Smooth muscle cell of the coronary artery (primary cell): ENCODE data around the gene L1CAM. TPM values are rescaled to one million over a fixed set of nuclear protein-coding genes. Genes with fewer than 3 reads are reported as not detected.

Experiments
- total RNA-seq: library from RNA; depleted of rRNA; stranded (reverse); fragments of >200 nt; gene quantifications from 2 replicates; pipeline ENCODE4 v1.2.3, GENCODE V29; 2014; ENCODE audit warnings: low replicate concordance

Gene L1CAM, protein sequence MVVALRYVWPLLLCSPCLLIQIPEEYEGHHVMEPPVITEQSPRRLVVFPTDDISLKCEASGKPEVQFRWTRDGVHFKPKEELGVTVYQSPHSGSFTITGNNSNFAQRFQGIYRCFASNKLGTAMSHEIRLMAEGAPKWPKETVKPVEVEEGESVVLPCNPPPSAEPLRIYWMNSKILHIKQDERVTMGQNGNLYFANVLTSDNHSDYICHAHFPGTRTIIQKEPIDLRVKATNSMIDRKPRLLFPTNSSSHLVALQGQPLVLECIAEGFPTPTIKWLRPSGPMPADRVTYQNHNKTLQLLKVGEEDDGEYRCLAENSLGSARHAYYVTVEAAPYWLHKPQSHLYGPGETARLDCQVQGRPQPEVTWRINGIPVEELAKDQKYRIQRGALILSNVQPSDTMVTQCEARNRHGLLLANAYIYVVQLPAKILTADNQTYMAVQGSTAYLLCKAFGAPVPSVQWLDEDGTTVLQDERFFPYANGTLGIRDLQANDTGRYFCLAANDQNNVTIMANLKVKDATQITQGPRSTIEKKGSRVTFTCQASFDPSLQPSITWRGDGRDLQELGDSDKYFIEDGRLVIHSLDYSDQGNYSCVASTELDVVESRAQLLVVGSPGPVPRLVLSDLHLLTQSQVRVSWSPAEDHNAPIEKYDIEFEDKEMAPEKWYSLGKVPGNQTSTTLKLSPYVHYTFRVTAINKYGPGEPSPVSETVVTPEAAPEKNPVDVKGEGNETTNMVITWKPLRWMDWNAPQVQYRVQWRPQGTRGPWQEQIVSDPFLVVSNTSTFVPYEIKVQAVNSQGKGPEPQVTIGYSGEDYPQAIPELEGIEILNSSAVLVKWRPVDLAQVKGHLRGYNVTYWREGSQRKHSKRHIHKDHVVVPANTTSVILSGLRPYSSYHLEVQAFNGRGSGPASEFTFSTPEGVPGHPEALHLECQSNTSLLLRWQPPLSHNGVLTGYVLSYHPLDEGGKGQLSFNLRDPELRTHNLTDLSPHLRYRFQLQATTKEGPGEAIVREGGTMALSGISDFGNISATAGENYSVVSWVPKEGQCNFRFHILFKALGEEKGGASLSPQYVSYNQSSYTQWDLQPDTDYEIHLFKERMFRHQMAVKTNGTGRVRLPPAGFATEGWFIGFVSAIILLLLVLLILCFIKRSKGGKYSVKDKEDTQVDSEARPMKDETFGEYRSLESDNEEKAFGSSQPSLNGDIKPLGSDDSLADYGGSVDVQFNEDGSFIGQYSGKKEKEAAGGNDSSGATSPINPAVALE
- 0.08 and 0.23 TPM in 2 replicates for total RNA-seq

DNA sequence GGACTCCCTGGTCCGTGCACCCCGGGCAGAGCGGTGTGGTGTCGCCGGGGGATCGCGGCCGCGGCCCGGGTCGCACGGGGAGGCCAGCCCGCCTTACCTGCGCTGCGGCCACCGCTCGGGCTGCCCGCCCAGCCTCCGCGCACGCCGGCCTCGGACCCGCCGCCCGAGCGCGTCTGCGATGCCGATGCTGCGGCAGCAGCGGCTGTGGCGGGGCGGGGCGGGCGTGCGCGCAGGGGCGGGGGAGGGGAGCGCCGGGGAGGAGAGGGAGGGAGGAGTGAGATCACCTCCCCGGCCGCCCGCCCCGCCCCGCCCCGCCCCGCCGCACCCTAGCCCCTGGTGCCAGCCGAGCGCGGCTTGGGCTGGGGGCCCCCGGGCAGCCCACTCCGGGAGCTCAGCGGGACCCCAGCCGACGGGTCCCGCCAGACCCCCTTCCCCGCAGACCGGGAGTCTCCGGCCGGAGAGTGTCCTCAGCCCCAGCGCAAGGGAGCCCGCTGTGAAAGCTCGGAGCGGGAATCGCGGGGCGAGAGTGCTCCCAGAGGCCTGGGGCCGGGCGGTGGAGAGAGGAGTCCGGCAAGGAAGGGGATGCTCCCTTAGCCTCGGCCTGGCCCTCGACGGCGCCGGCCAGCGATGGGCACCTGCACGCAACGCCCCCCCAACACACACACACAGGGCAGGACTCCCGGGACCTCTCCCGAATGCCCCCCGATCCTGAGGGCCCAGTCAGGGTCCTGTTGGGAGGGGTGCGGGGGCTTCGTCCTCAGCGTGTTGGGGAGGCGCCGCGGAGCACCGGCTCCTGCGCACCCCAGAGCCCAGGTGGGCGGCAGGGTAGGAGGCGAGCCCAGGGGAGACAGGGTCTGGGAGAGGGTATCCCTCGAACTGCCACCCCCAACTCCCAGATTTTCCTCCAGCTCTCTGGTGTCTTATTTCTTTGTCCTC lies at the start of gene L1CAM:
TSS of gene L1CAM (minus strand) at position 206 of the 936 bp plus-strand sequence. CDS start 10,337 bp downstream, outside the sequence.

GRCh38 chrX:153934762-153935325 lies 48.9 kb upstream of the L1CAM start, which contains the start of gene NAA10:
NAA10 (minus strand) TSS chrX:153935037; CDS start chrX:153934904, 133 bp downstream.

GRCh38 chrX:153925739-153926551 lies 40.0 kb upstream of the L1CAM start, which contains the start of gene ARHGAP4:
ARHGAP4 (minus strand) TSS chrX:153926264; CDS start chrX:153926202, 62 bp downstream.

DNA sequence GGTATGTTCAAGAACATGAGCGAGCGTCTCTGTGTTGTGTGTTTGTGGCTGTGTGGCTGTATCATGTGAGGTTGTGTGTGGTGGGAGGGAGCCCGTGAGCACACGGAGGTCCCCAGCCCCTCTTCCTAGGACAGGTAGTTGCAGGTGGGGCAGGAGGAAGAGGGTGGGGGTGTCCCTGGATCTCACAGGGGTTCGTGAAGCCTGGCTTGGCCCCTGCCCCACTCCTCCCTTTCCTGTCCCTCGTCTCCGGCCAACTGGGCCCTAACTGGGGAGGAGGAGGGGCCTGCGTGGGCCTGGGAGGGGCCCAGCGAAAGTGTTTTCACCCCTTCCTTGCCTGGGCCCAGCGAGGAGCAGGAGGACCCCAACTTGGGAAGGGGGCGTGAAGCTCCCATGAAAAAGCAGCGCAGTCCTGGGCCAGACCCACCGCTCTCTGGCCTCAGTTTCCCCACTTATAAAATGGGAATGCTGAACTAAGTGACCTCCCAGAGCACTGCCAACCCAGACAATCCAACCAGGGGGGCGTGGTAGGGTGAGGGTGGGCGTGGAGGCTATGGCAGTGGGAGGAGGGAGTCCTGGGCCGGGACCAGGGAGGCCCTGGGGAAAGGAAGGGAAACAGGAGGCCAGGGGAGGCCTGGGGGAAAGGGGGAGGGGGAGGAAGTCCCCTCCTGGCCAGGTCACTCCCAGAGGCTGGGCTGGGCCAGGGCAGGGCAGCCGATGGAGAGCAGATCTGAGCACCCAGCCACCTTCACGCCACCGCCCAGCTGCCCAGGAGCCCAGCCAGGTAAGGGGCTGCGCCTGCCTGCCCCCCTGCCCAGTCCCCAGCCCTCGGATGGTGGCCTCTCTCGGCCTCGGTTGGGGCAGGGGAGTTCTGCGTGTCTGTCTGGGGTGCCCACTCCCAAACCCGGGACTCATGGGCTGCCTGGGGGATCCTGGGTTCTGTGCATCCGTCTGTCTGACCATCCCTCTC lies 18.3 kb upstream of the L1CAM start, which contains the start of gene AVPR2:
TSS of gene AVPR2 (plus strand) at position 683 of the 967 bp plus-strand sequence. CDS start 473 bp downstream, outside the sequence.

GRCh38 chrX:153829799-153830639 lies 56.0 kb downstream of the L1CAM start, which contains the start of gene PDZD4:
PDZD4 (minus strand) TSS chrX:153830544; CDS start chrX:153830298, 246 bp downstream.

Other genes with a start within 250 kb of the L1CAM start
- not detected in 2 replicates for gene DUSP9, start 239.0 kb downstream of the L1CAM start, total RNA-seq
- 0.30 and 0.47 TPM in 2 replicates for gene PNCK, start 212.4 kb downstream of the L1CAM start, total RNA-seq
- gene SLC6A8, start 198.2 kb downstream of the L1CAM start, total RNA-seq = 10.8 TPM in 2 replicates
- 152 and 188 TPM in 2 replicates for gene BCAP31, start 161.8 kb downstream of the L1CAM start, total RNA-seq
- 8.4 and 13.5 TPM in 2 replicates for gene ABCD1, start 161.3 kb downstream of the L1CAM start, total RNA-seq
- gene PLXNB3, start 121.9 kb downstream of the L1CAM start, total RNA-seq = 2.5 and 4.1 TPM in 2 replicates
- under 0.01 and 0.30 TPM in 2 replicates for gene SRPK3, start 105.1 kb downstream of the L1CAM start, total RNA-seq
- gene IDH3G, start 91.8 kb downstream of the L1CAM start, total RNA-seq = 54.6 and 96.1 TPM in 2 replicates
- gene SSR4, start 91.5 kb downstream of the L1CAM start, total RNA-seq = 188 and 219 TPM in 2 replicates
- 0.08 and 1.1 TPM in 2 replicates for gene PDZD4, start 55.6 kb downstream of the L1CAM start, total RNA-seq
- 0.12 TPM in 1 of 2 replicates, not detected in the other for gene AVPR2, start 18.5 kb upstream of the L1CAM start, total RNA-seq
- 0.90 and 2.7 TPM in 2 replicates for gene ARHGAP4, start 40.1 kb upstream of the L1CAM start, total RNA-seq
- gene NAA10, start 48.9 kb upstream of the L1CAM start, total RNA-seq = 45.5 and 56.5 TPM in 2 replicates
- 5.5 and 25.5 TPM in 2 replicates for gene RENBP, start 58.5 kb upstream of the L1CAM start, total RNA-seq
- 6.0 and 8.2 TPM in 2 replicates for gene HCFC1, start 85.6 kb upstream of the L1CAM start, total RNA-seq
- gene TMEM187, start 86.6 kb upstream of the L1CAM start, total RNA-seq = 7.1 and 10.1 TPM in 2 replicates
- 59.0 and 66.3 TPM in 2 replicates for gene IRAK1, start 133.7 kb upstream of the L1CAM start, total RNA-seq
- 11.0 and 17.7 TPM in 2 replicates for gene MECP2, start 211.5 kb upstream of the L1CAM start, total RNA-seq